Trophoblast cell (in vitro differentiated cells and primary cell): ENCODE data around the gene ASB6.
A peak's percentile ranks its signal among the peaks of the same experiment; 100 is the strongest.
"Not testable (repeated sequence)": the region's sequence is repeated elsewhere in the genome, so short reads cannot be mapped to it uniquely, and the experiment has no call there.

ENCODE experiments used
- DNase-seq, 2 donors: peaks; one replicate each; pipeline ENCODE4 v3.0.0-alpha.2; 2016
- H2AFZ ChIP-seq: 2 replicates; pipeline ENCODE4 v1.6.1; 2013; ENCODE audit warnings: low read length, moderate library complexity, mild to moderate bottlenecking; ENCODE audit not compliant: insufficient read depth, poor library complexity
- H2AK5ac ChIP-seq: 2 replicates; pipeline ENCODE4 v1.6.1; 2013; ENCODE audit warnings: mild to moderate bottlenecking, low read length
- H2BK120ac ChIP-seq: 2 replicates; pipeline ENCODE4 v1.6.1; 2013; ENCODE audit warnings: low read length, mild to moderate bottlenecking, moderate library complexity; ENCODE audit not compliant: insufficient read depth, poor library complexity
- H2BK12ac ChIP-seq: 2 replicates; pipeline ENCODE4 v1.6.1; 2013; ENCODE audit warnings: mild to moderate bottlenecking, low read length, moderate library complexity
- H2BK5ac ChIP-seq: 2 replicates; pipeline ENCODE4 v1.6.1; 2013; ENCODE audit warnings: low read length, low read depth, moderate library complexity, mild to moderate bottlenecking; ENCODE audit not compliant: poor library complexity
- H3K14ac ChIP-seq: 2 replicates; pipeline ENCODE4 v1.6.1; 2013; ENCODE audit warnings: mild to moderate bottlenecking, low read length
- H3K18ac ChIP-seq: 2 replicates; pipeline ENCODE4 v1.6.1; 2013; ENCODE audit warnings: mild to moderate bottlenecking, low read length
- H3K23ac ChIP-seq: 2 replicates; pipeline ENCODE4 v1.6.1; 2013; ENCODE audit warnings: low read length
- H3K27ac ChIP-seq: 2 replicates; pipeline ENCODE4 v1.5.1; 2013; ENCODE audit warnings: low read depth, mild to moderate bottlenecking, inconsistent platforms, low read length, moderate library complexity
- H3K27me3 ChIP-seq: 2 replicates; pipeline ENCODE4 v1.6.1; 2013; ENCODE audit warnings: inconsistent platforms, mild to moderate bottlenecking, low read length, moderate library complexity; ENCODE audit not compliant: insufficient read depth
- H3K36me3 ChIP-seq, 2 experiments: 1 replicate in 1 of 2; 2 replicates in 1 of 2; pipeline ENCODE4 v1.6.1; 2013; ENCODE audit warnings: low read length in 2 of 2, mild to moderate bottlenecking in 2 of 2, moderate library complexity in 1 of 2; ENCODE audit not compliant: insufficient read depth in 2 of 2, control insufficient read depth in 1 of 2
- H3K4ac ChIP-seq: 2 replicates; pipeline ENCODE4 v1.6.1; 2013; ENCODE audit warnings: low read depth, mild to moderate bottlenecking, low read length, moderate library complexity
- H3K4me1 ChIP-seq, 2 experiments: 1 replicate in 1 of 2; 2 replicates in 1 of 2; pipeline ENCODE4 v1.6.1; 2013; ENCODE audit warnings: low read length in 2 of 2, mild to moderate bottlenecking in 2 of 2, moderate library complexity in 1 of 2; ENCODE audit not compliant: insufficient read depth in 2 of 2, control insufficient read depth in 1 of 2
- H3K4me2 ChIP-seq: 2 replicates; pipeline ENCODE4 v1.6.1; 2013; ENCODE audit warnings: inconsistent platforms, mild to moderate bottlenecking, low read length, moderate library complexity
- H3K4me3 ChIP-seq: 2 replicates; pipeline ENCODE4 v1.5.1; 2013; ENCODE audit warnings: mild to moderate bottlenecking, low read depth, low read length, inconsistent platforms
- H3K79me1 ChIP-seq: one replicate; pipeline ENCODE4 v1.6.1; 2013; ENCODE audit warnings: low read length
- H3K79me2 ChIP-seq: 2 replicates; pipeline ENCODE4 v1.6.1; 2013; ENCODE audit warnings: low read length, mild to moderate bottlenecking; ENCODE audit not compliant: control insufficient read depth, insufficient read depth, poor library complexity
- H3K9ac ChIP-seq: 2 replicates; pipeline ENCODE4 v1.6.1; 2013; ENCODE audit warnings: mild to moderate bottlenecking, low read length
- H3K9me3 ChIP-seq: 2 replicates; pipeline ENCODE4 v1.6.1; 2013; ENCODE audit warnings: low read depth, mild to moderate bottlenecking, control low read depth, inconsistent platforms, low read length; ENCODE audit not compliant: insufficient read depth
- H4K12ac ChIP-seq: 2 replicates; pipeline ENCODE4 v1.6.1; 2013; ENCODE audit warnings: low read depth, mild to moderate bottlenecking, low read length, moderate library complexity
- H4K8ac ChIP-seq: 2 replicates; pipeline ENCODE4 v1.6.1; 2013; ENCODE audit warnings: low read depth, mild to moderate bottlenecking, low read length, moderate library complexity
- H4K91ac ChIP-seq: one replicate; pipeline ENCODE4 v1.6.1; 2013; ENCODE audit warnings: low read depth, mild to moderate bottlenecking, low read length, moderate library complexity
- WGBS: extraction: QIAGEN DNeasy Blood & Tissue Kit; methylation state at CpG from one replicate; pipeline ENCODE4 v1.1.7; 2013; ENCODE audit warnings: missing lambda C conversion rate; ENCODE audit not compliant: insufficient read length, insufficient coverage; ENCODE audit errors: extremely low coverage; 5-methylcytosine and 5-hydroxymethylcytosine counted together

Gene ASB6

DNA sequence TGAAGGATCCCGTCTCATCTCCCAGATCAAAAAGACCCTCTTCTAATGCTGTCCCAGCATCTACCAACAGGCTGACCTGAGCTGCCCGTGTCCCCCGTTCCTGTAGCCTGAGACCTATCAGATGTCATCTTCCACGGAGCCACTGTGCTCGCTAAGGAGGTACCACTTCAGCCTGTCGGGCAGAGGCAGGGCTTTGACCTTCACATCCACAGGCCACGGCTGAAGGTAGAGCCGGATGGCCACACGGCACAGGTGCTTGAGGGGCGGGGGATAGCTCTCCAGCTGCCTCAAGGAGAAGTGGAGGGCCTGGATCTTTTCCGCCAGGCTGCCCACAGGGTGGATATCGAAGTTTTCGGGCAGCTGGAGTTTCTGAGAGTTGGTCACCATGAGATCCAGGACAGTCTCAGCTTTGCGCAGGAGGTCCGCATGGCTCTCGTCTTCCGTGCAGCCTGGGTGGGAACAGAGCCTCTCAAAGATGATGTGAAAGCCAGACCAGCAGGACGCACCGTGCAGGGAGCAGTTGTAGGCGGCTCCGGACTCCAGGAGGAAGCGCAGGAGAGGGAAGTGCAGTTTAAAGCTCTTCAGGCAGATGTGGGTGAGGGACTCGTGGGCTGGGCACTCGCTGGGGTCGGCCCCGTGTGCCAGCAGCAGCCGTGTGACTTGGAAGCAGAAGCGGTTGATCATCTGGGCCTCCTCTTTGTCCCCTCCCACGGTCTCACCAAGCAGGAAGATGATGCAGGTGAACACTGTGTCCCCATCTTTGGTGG, 4.1 kb downstream of the ASB6 start:
- H2BK12ac ChIP-seq, result no peak overlapping the region
- no peak overlapping the region for H3K9ac ChIP-seq
- no peaks in the 10 kb centered on the region for H3K27me3 ChIP-seq
- H3K36me3 ChIP-seq, result peaks cover 59 to 66% of the 10 kb centered on the region in 2 experiments
- H4K91ac ChIP-seq, result no peak overlapping the region
- H3K4me2 ChIP-seq, result no peak overlapping the region
- DNase-seq, result no peak
- no peak overlapping the region for H3K4me3 ChIP-seq
- no peak overlapping the region for H3K23ac ChIP-seq
- no CpG with 5 or more reads among the region's 29 CpGs for WGBS
- peaks cover 8 to 10% of the 10 kb centered on the region in 2 experiments for H3K4me1 ChIP-seq
- H4K8ac ChIP-seq, result no peak overlapping the region
- no peak overlapping the region for H2BK120ac ChIP-seq
- no peak overlapping the region for H3K14ac ChIP-seq
- H2AFZ ChIP-seq, result no peak overlapping the region
- no peaks in the 10 kb centered on the region for H3K9me3 ChIP-seq
- H3K79me1 ChIP-seq, result peaks cover 4% of the 10 kb centered on the region
- H4K12ac ChIP-seq, result no peak overlapping the region
- H3K27ac ChIP-seq, result no peak overlapping the region
- H3K4ac ChIP-seq, result no peak overlapping the region
- H2BK5ac ChIP-seq, result no peak overlapping the region
- H3K18ac ChIP-seq, result no peak overlapping the region
- H2AK5ac ChIP-seq, result no peak overlapping the region
- peaks cover 10% of the 10 kb centered on the region for H3K79me2 ChIP-seq

- peaks cover 64 to 73% of the 10 kb centered on the region in 2 experiments for H3K36me3 ChIP-seq
- no peak overlapping the region for H2BK12ac ChIP-seq
- DNase-seq, result no peak
- H3K4me3 ChIP-seq, result no peak overlapping the region
- H2BK5ac ChIP-seq, result no peak overlapping the region
- no peak overlapping the region for H2BK120ac ChIP-seq
- no peaks in the 10 kb centered on the region for H3K27me3 ChIP-seq
- H4K12ac ChIP-seq, result no peak overlapping the region
- no peak overlapping the region for H2AFZ ChIP-seq
- no peak overlapping the region for H4K8ac ChIP-seq
- no peak overlapping the region for H3K4ac ChIP-seq
- H2AK5ac ChIP-seq, result no peak overlapping the region
- H3K4me2 ChIP-seq, result no peak overlapping the region
- no peak overlapping the region for H3K18ac ChIP-seq
- no peak overlapping the region for H3K14ac ChIP-seq
- H3K4me1 ChIP-seq, result peaks cover 8 to 10% of the 10 kb centered on the region in 2 experiments
- H3K9me3 ChIP-seq, result peaks cover 2% of the 10 kb centered on the region
- no CpG with 5 or more reads among the region's 9 CpGs for WGBS
- no peak overlapping the region for H4K91ac ChIP-seq
- H3K9ac ChIP-seq, result no peak overlapping the region
- peaks cover 4% of the 10 kb centered on the region for H3K79me1 ChIP-seq
- no peak overlapping the region for H3K23ac ChIP-seq
- peaks cover 10% of the 10 kb centered on the region for H3K79me2 ChIP-seq
- H3K27ac ChIP-seq, result no peak overlapping the region
Measured at GRCh38 chr9:129637102-129637501, 4.8 kb downstream of the ASB6 start.

DNA sequence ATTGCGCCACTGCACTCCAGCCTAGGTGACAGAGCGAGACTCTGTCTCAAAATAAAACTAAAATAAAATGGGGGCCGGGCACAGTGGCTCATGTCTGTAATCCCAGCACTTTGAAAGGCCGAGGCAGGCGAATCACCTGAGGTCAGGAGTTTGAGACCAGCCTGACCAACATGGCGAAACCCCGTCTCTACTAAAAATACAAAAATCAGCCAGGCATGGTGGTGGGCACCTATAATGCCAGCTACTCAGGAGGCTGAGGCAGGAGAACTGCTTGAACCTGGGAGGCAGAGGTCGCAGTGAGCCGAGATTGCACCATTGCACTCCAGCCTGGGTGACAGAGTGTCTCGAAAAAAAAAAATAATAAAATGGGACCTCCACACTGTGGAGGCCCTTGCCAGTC, 5.6 kb downstream of the ASB6 start:
- H4K8ac ChIP-seq, H4K12ac ChIP-seq, H3K23ac ChIP-seq, DNase-seq, H3K27ac ChIP-seq, H3K14ac ChIP-seq, H2BK12ac ChIP-seq, H2AFZ ChIP-seq, H3K9ac ChIP-seq, H3K79me2 ChIP-seq, H3K9me3 ChIP-seq, H3K18ac ChIP-seq, H3K4me3 ChIP-seq, H3K79me1 ChIP-seq, H3K27me3 ChIP-seq, H3K4me2 ChIP-seq, H3K4ac ChIP-seq, H2BK5ac ChIP-seq, H4K91ac ChIP-seq, H2BK120ac ChIP-seq, H2AK5ac ChIP-seq, H3K4me1 ChIP-seq: not testable (repeated sequence)
- no CpG with 5 or more reads among the region's 10 CpGs for WGBS
- peaks cover 69 to 80% of the 10 kb centered on the region in 2 experiments for H3K36me3 ChIP-seq

- H3K4ac ChIP-seq, result no peak overlapping the region
- no peak overlapping the region for H4K8ac ChIP-seq
- no peak overlapping the region for H3K23ac ChIP-seq
- H3K79me2 ChIP-seq, result peaks cover 6% of the 10 kb centered on the region
- H3K4me3 ChIP-seq, result peak overlapping the region; percentile 6
- no CpG with 5 or more reads among the region's 34 CpGs for WGBS
- H2AK5ac ChIP-seq, result no peak overlapping the region
- H3K14ac ChIP-seq, result no peak overlapping the region
- H3K9ac ChIP-seq, result no peak overlapping the region
- H3K27me3 ChIP-seq, result no peaks in the 10 kb centered on the region
- H2BK12ac ChIP-seq, result no peak overlapping the region
- H3K18ac ChIP-seq, result no peak overlapping the region
- peaks cover 0 to 2% of the 10 kb centered on the region in 2 experiments for H3K4me1 ChIP-seq
- no peak overlapping the region for H2BK120ac ChIP-seq
- H2BK5ac ChIP-seq, result no peak overlapping the region
- H3K79me1 ChIP-seq, result no peaks in the 10 kb centered on the region
- peaks cover 2% of the 10 kb centered on the region for H3K9me3 ChIP-seq
- no peak overlapping the region for H3K27ac ChIP-seq
- H3K4me2 ChIP-seq, result no peak overlapping the region
- H4K12ac ChIP-seq, result no peak overlapping the region
- H2AFZ ChIP-seq, result no peak overlapping the region
- H4K91ac ChIP-seq, result no peak overlapping the region
- no peak for DNase-seq
- peaks cover 66 to 80% of the 10 kb centered on the region in 2 experiments for H3K36me3 ChIP-seq
Measured at GRCh38 chr9:129635099-129636065, 6.6 kb downstream of the ASB6 start.
